HepG2 (cell line): Measurements from ENCODE around the gene CPNE4.

Source experiments
- ARNT ChIP-seq: fragments of 450-650 bp; IDR thresholded peaks from 2 replicates; pipeline ENCODE4 v1.6.1; 2017
- CBX5 ChIP-seq: sonication (generic); formaldehyde crosslinking; IDR thresholded peaks from 2 replicates; pipeline ENCODE4 v1.4.0; 2020; ENCODE audit warnings: missing genetic modification reagents, borderline replicate concordance
- CTCF ChIP-seq: sonication (generic); formaldehyde crosslinking; IDR thresholded peaks from 2 replicates; pipeline ENCODE4 v1.5.0; 2020; ENCODE audit warnings: mild to moderate bottlenecking, missing genetic modification reagents, moderate library complexity
- KDM5A ChIP-seq: fragments of 200-600 bp; sonication (generic); IDR thresholded peaks from 2 replicates; pipeline ENCODE4 v1.7.0; 2018; ENCODE audit warnings: antibody characterized with exemption, mild to moderate bottlenecking, low read length, borderline replicate concordance
- LRRFIP1 ChIP-seq: sonication (generic); formaldehyde crosslinking; conservative IDR thresholded peaks from 2 replicates; pipeline ENCODE4 v1.4.0; 2020; ENCODE audit warnings: missing genetic modification reagents
- MXI1 ChIP-seq: IDR thresholded peaks from 3 replicates; pipeline ENCODE4 v1.6.1; 2012; ENCODE audit warnings: low read depth, low read length, inconsistent platforms, borderline replicate concordance
- MZF1 ChIP-seq: sonication (generic); formaldehyde crosslinking; IDR thresholded peaks from 2 replicates; pipeline ENCODE4 v1.8.1; 2023; ENCODE audit warnings: mild to moderate bottlenecking, missing genetic modification reagents, borderline replicate concordance
- RAD21 ChIP-seq: fragments of 450-650 bp; formaldehyde crosslinking; IDR thresholded peaks from 2 replicates; pipeline ENCODE4 v1.5.0; 2020; ENCODE audit warnings: mild to moderate bottlenecking
- SMAD1 ChIP-seq: sonication (generic); formaldehyde crosslinking; IDR thresholded peaks from 2 replicates; pipeline ENCODE4 v1.4.0; 2020; ENCODE audit warnings: missing genetic modification reagents, low read depth, mild to moderate bottlenecking, borderline replicate concordance
- TP53 ChIP-seq: sonication (generic); formaldehyde crosslinking; conservative IDR thresholded peaks from 2 replicates; pipeline ENCODE4 v1.4.0; 2020; ENCODE audit warnings: missing genetic modification reagents
- YY1 ChIP-seq: IDR thresholded peaks from 2 replicates; pipeline ENCODE4 v1.6.1; 2011; ENCODE audit warnings: low read length, low read depth, moderate library complexity, mild to moderate bottlenecking; ENCODE audit not compliant: insufficient read depth, insufficient replicate concordance
- ZFP1 ChIP-seq: IDR thresholded peaks from 2 replicates; pipeline ENCODE4 v1.6.1; 2016
- ZIK1 ChIP-seq: sonication (generic); formaldehyde crosslinking; IDR thresholded peaks from 2 replicates; pipeline ENCODE4 v1.5.0; 2020; ENCODE audit warnings: mild to moderate bottlenecking, low read depth, missing genetic modification reagents, borderline replicate concordance
- ZNF33A ChIP-seq: sonication (generic); formaldehyde crosslinking; IDR thresholded peaks from 2 replicates; pipeline ENCODE4 v1.5.1; 2020; ENCODE audit warnings: missing genetic modification reagents, mild to moderate bottlenecking, moderate library complexity, borderline replicate concordance

GRCh38 chr3:131975047-131975446 lies 59.8 kb downstream of the CPNE4 start:
- no peak for TF ChIP-seq YY1
- no peak for TF ChIP-seq ZIK1 (CRISPR knock-in tag)
- TF ChIP-seq RAD21 (CRISPR knock-in tag): no peak
- TF ChIP-seq MXI1: no peak
- TF ChIP-seq CTCF (CRISPR knock-in tag): no peak
- TF ChIP-seq ARNT: no peak
- TF ChIP-seq LRRFIP1 (CRISPR knock-in tag): no peak
- TF ChIP-seq TP53 (CRISPR knock-in tag): no peak
- TF ChIP-seq KDM5A: no peak
- no peak for TF ChIP-seq SMAD1
- no peak for TF ChIP-seq CBX5 (CRISPR knock-in tag)
- no peak for TF ChIP-seq ZFP1 (CRISPR knock-in tag)
- no peak for TF ChIP-seq ZNF33A (CRISPR knock-in tag)
- TF ChIP-seq MZF1 (CRISPR knock-in tag): no peak
